Activated CD4-positive, CD25-positive, alpha-beta regulatory T cell treated with anti-CD3 and anti-CD28 coated beads, Interleukin-2, amount 50 U/mL, for 72 hours (primary cell): ENCODE data around the gene MTUS2.

Source experiments
- DNase-seq: peaks from one replicate; pipeline ENCODE4 v3.0.0; 2021

MTUS2 gene

GRCh38 chr13:28820099-28821051 is at the start of gene MTUS2:
Gene MTUS2, plus strand, starts transcription at chr13:28820339.
- DNase-seq = no peak

- DNase-seq = no peak
Measured at GRCh38 chr13:28778308-28779215, 41.6 kb upstream of the MTUS2 start.

GRCh38 chr13:28792992-28793391 is 27.1 kb upstream of the MTUS2 start:
- no peak for DNase-seq

- DNase-seq = no peak
Measured at GRCh38 chr13:28794396-28794795, 25.7 kb upstream of the MTUS2 start.

DNA sequence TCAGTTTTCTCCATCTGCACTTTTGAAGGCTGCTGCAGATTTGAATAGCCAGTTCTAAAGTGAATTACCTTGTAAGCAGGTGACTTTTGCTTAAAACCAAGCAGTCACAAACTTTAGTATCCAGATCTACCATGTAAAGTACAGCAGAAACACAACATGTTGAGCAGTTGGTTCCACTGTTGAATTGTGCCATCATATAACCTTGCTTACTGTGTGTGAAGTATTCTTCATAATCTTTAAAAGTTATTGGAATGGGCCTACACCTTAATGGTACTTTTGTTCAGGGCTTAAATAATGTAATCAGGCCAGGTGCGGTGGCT is 23.2 kb upstream of the MTUS2 start:
- no peak for DNase-seq

DNA sequence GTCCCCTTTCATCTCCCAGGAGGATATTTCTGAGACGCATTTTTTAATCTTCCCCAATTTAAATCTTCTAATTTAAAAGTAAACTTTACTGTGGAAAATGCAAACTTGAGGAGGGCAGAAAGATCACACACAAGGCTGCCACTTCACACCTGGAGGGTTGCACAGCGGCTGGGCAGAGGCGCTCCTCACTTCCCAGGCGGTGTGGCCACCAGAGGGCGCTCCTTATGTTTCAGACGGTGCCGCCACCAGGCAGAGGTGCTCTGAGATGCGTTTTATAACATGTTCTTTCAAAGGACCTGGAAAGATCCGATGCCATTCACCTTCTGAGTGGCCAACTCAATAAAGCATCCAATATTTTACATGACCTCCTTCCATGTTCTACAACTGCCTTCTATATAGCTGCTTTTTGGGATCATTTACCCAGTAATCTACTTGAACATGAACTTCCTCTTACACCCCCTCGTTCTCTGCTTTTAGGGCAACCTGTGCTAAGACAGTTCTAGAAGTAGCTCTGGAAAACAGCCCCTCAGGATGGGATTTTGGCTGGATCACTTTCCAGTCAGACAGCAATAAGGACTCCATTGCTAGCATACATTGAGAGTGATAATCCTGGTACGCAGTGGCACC is 14.8 kb upstream of the MTUS2 start:
- peak; percentile 52 for DNase-seq

GRCh38 chr13:28817204-28817603 is 2.9 kb upstream of the MTUS2 start:
- DNase-seq = no peak

GRCh38 chr13:28819046-28819730 is 951 bp upstream of the MTUS2 start:
- no peak for DNase-seq

- peak; percentile 57 for DNase-seq
Measured at GRCh38 chr13:28819735-28820098, 422 bp upstream of the MTUS2 start.

DNA sequence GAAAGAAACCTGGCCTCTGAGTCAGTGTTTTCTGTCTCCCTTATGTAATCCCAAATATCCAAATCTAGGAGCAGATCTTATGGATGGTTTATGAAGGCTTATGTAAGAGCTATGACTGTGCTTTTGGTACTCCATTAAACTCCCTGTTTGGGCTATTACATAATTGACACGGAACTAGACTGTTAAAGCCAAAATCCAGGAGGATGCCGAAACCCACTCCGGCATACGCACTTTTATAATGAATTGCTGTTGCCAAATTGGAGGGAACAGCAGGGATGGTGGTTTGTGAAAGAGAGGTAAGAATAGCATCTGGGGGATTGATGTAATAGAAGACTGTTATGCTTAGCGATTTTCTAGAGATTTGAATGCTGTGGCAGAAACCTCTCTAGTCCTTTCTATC is 2.0 kb downstream of the MTUS2 start:
- no peak for DNase-seq

DNA sequence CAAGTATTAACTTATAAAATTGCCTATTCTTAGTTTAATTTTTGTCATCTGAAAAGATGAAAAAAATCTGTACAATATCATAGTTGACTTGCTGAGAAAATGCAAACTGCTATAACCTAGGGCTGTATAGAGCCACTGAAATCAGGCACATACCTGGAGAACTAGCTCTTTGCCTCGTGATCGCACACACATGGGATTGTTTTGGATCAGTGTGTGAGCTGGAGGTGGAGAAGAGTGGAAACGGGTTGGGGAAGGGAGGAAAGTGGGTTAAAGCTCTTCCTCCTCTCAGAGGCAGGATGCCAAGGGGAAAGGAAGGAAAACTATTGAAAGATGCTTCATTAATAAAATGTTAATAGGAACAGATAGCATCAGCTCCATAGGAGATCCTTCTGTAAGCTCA is 2.7 kb downstream of the MTUS2 start:
- DNase-seq = no peak

GRCh38 chr13:28825379-28825778 is 5.2 kb downstream of the MTUS2 start:
- DNase-seq = no peak

DNA sequence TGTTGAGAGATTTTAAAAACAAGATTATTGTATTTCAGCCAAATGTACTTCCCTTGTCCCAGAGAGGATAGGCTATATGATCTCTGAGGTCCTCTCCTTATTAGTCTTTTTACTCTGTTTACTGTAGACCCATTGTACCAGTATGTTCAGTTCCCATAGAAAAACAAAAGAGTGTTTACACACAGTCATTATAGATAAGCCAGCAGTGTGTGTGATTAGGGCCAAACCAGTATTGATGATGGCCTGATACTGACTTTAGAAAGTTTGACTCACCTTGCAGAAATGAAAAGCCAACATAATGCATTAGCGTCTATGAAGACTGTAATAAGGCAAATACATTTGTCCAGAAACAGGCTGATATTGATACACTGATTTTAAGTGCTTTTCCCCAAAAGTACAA is 6.2 kb downstream of the MTUS2 start:
- DNase-seq = no peak

DNA sequence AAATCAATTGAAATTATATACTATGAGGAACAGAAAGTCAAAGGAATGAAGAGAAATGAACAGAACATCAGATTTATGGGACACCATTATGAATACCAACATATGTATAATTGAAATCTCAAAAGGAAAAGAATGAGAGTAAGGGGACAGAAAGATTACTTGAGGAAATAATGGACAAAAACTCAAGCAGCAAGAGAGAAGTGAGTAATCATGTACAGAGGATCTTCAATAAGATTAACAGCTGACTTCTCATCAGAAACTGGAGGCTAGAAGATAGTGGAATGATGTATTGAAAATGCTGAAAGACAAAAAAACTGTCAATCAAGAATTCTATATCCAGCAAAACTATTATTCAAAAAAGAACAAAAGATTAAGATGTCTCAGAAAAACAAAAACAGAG is 10.4 kb downstream of the MTUS2 start:
- no peak for DNase-seq

GRCh38 chr13:28831117-28831516 is 11.0 kb downstream of the MTUS2 start:
- no peak for DNase-seq

GRCh38 chr13:28837111-28837510 is 17.0 kb downstream of the MTUS2 start:
- DNase-seq = no peak

GRCh38 chr13:28843639-28844038 is 23.5 kb downstream of the MTUS2 start:
- no peak for DNase-seq

- DNase-seq = no peak
Measured at GRCh38 chr13:28849441-28849840, 29.3 kb downstream of the MTUS2 start.

GRCh38 chr13:28850226-28850625 is 30.1 kb downstream of the MTUS2 start:
- no peak for DNase-seq

GRCh38 chr13:28851422-28851821 is 31.3 kb downstream of the MTUS2 start:
- no peak for DNase-seq

DNA sequence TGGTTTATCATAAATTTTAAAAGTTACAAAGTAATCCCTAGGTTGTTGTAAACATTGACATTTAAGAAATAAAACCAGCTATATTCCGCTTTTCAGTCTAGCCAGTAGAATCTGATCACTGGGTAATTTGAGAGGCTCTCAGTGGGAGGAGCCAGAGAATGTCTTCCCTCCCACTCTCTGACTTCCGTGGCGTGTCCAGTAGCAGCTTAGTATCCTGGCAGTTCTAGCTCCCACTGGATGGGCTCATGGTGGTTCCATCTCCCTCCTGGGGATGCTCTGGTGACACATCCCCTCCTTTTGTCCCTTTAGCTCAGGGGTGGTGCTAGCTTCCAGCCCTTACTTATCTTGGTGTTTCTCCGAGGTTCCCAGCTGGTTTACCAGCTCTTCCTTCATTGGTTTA is 34.5 kb downstream of the MTUS2 start:
- no peak for DNase-seq

DNA sequence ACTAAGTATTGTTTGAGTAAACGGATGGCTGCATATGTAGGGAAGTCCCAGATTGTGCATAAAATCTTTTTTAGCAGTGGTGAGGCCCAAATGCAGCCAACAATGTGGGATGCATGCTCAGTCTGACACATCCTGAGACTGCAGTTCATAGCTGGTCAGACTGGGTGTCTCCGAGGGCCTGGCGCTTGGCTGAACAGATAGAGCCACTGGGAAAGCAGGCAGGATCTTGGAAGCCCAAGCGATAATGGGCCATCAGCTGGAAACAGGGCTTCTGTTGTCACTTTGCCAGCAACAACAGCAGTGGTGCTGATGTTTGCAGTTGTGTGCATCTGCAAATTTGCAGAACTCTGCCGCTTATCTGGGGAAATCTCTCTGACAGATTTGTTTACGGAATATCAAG is 36.1 kb downstream of the MTUS2 start:
- DNase-seq = no peak

DNA sequence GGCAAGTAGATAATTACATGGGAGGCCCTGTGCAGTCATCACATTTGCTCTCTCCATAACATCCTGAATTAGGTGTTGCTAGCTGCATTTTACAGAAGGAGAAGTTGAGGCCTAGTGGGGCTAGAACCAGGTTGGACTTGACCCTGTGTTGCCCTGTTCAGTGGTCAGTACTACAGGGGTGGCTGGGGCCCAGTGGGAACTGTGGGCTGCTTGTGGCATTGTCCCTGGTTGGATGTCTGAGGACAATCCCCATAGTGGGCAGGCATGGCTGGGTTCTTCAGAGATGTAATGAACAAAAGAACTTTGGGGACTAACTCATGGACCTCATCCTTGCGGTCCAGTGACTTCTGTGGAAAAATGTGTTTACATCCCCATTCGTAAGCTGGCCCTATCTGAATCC is 38.9 kb downstream of the MTUS2 start:
- DNase-seq = no peak
